HG03095 (cell line): ENCODE results near the gene UBE2E3.
A peak's percentile ranks its signal among the peaks of the same experiment; 100 is the strongest.
"Not testable (repeated sequence)": the region's sequence is repeated elsewhere in the genome, so short reads cannot be mapped to it uniquely, and the experiment has no call there.

Source experiments
- ATAC-seq: cut with Tn5 transposase; IDR thresholded peaks from one replicate; pipeline ENCODE4 v1.9.1; 2021; ENCODE audit warnings: moderate library complexity; ENCODE audit not compliant: unreplicated experiment

The UBE2E3 gene

DNA sequence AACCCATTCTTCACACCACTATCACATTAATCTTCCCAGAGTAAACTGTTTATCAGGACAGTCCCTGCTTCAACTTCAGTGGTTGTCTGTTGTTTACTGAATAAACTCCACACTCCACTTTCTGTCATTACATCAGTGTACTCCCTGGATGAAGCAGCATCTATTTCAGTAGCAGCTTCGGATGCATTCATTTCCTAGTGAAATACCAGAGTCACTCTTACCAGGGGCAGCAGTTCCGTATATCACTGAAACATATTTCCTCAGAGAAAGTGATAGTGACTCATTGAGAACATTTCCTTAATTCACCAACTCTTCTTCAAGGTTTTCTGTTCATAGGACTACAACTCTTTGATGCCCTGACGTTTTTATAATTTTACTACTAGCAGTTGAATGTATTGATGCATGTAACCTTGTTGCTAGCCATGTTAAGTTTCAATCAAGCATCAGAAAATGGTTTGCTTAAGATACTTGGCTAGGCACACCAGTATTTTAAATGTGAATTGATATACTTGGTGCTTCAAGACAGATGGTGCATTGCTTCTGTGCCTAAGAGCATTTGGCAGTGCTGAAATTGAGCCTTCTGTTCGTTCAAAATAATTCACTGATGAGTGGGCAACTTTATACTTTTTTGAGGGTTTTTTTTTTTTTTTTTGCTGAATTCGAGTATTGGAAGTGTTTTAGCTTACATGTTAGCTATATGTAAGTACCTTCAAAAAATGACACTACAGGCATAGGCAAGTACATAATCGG is 92.3 kb downstream of the UBE2E3 start:
- no peak for ATAC-seq

DNA sequence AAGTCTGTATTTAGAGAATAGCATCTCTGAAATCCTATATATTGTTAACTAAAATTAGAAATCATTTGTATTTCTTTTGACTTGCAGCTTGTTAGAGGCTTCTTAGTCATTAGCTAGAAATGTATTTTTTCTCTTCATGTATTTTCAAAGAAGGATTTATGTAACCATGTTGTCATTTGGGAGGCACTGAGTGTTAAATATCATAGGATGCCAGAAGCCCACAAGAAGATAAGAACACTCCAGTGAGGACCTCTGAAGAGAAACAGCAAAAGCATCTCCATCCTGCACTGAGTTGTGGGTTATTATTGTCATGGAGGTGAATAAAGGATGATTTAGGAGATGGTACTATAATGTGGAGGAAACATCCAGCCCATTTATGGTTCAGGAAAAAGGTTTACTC is 93.5 kb downstream of the UBE2E3 start:
- no peak for ATAC-seq

DNA sequence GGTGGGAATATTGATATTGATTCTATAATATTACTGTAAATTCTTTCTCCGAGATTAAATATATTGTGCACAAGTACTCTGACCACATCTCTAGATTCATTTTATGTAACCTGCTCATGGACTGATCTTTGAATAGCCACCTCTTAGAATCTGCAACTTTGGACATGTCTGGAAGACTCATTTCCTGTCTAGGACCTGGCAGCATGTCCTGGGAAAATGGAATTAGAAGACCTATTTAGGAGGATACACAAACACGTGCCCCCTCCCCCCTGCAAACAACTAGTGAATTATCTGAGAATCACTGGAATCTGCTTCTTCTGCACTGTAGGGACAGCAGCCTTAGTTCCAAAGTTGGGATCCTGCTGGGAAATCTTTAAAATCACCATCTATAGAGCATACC is 94.1 kb downstream of the UBE2E3 start:
- ATAC-seq, result no peak

DNA sequence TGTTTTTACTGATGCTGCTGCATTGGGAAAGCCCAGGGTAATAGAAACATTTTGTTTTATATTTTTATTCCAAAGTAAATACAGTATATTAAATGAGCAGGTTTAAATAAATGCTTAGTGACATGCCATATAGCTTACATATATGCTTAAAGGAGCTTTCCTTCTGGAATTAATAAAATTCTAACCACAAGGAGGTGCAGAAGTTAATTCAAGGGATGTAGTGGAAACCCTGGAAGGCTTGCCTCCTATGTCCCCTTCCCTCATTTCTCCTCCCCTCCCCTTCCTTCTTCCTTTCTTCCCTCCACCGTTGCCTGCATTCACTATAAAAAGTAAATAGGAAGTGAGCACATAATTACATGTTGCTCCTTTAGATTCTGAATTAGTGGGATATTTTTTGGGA is 96.3 kb downstream of the UBE2E3 start:
- ATAC-seq, result no peak

DNA sequence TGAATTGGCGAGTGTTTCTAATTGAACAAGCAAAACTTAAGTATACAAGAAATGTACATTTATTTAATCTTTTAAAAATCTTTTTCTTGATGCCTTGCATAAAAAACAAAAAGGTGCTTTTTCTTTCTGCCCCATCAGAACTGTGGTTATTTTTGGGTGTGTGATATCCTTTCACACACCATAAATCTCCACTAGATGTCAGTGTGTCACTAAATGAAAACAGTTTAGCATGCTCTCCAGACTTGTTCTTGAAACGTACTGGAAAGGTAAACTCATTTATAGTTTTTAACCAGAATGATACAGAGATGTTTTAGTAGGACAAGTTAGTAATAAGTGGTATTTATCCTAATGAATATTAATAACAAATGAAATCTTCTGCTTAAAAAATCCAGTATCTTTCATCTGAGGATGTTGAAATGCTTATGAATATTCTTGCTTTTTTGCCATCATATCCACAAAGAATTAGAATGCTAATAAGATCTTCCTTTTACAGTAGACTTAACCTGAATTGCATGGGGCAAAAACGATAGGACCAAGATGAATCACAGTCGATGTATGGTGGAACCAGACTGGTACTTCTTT is 96.8 kb downstream of the UBE2E3 start:
- ATAC-seq, result peak; percentile 88

DNA sequence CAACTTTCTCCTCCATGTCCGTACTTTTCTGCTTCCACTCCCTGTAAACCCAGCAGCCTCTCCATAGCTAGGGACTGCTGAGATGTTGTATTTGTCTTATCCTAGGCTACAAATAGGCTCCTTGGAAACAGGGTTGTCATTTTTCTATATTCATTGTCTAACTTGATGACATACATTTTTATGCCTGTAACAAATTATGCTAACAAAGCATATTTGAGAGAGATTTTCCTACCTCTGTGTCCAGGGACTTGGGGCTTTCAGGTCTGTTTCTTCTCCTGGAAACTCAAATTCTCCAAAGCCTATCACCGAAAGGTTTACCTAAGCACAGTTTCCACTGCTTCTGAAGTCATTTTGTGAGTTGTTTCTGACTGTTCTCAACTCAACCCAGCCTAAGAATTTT is 102.7 kb downstream of the UBE2E3 start:
- ATAC-seq, result no peak

DNA sequence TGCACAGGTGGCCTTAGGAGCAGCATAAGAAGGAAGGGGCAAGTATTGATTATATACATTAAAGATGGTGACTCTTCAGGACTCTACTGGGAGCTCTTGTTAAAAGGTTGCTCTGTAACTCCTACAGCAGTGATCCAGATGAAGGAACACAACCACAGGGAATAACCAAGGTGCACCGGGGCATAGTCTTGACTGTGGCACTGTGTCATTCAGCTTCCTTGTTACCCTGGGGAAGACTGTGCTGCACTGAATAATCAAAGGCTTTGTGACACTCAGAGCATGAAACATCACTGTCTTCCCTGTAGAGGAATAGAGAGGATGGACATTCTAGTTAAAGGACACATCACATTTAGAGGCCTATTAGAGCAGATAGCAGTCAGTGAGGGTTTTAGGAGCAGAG is 105.3 kb downstream of the UBE2E3 start:
- no peak for ATAC-seq

DNA sequence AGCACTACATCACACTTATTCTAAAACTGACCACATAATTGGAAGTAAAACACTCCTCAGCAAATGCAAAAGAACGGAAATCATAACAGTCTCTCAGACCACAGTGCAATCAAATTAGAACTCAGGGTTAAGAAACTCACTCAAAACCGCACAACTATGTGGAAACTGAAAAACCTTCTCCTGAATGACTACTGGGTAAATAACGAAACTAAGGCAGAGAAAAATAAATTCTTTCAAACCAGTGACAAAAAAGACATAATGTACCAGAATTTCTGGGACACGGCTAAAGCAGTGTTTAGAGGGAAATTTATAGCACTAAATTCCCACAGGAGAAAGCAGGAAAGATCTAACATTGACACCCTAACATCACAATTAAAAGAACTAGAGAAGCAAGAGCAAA is 111.5 kb downstream of the UBE2E3 start:
- not testable (repeated sequence) for ATAC-seq

DNA sequence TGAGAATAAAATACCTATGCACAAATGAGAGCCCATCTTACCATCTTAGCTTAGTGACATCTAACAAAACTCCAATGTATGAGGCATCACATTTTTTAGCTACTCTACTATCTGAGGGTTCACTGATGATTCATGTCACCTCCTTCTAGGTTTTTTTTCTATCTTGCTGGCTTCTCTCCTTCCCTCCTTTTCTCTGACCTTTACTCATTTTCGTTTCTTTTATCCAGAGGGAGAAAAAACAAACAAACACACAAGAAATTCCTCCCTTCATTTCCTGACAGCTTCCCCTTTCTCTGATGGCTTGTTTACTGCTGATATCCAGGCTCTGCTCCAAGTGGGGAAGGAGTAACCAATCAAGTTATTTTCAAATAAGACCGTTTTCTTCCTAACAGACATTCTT is 115.1 kb downstream of the UBE2E3 start:
- ATAC-seq, result no peak

DNA sequence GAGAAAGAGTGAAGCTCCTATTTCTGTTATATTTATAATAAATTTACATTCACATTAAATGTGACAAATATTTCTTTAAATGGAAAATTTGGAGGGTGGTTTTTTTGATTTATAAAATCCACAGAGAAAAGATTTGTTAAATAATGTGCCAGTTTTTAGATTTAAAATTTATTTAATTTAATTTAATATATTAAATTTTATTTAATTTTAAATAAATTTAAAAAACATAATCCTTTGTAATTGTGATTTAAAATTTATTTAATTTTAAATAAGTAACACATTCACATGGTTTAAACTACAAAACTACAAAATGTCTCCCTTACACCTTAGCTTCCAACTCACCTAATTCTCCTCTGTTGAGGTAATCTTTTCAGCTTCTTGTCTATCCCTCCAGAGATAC is 123.3 kb downstream of the UBE2E3 start:
- no peak for ATAC-seq

DNA sequence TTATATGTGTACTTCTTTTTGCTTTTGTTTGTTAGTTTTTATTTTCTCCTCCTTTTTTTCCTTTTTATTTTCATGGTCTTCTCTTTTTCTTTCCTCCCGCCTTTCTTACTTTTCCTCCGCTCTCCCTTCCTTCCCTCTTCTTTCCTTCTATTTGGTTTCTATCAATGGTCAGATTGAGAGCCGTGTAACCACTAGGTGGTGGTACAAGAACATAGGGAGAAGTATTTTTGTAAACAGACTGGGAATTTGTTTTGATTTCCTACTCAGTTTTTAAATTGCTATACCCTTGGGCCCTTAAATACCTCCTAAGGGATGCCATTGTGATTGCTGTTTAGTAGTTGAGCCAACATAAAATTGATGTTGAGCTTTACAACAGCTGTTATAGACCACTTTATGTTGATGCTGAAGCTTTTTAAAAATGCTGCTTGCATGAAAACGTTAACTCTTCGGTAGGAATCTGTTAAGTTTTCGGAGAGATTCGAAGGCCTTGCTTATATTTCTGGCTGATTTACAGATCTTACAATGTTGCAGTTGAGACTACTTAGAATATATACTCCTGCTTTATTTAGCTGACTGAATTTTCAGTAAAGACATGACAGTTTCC is 124.2 kb downstream of the UBE2E3 start:
- no peak for ATAC-seq

DNA sequence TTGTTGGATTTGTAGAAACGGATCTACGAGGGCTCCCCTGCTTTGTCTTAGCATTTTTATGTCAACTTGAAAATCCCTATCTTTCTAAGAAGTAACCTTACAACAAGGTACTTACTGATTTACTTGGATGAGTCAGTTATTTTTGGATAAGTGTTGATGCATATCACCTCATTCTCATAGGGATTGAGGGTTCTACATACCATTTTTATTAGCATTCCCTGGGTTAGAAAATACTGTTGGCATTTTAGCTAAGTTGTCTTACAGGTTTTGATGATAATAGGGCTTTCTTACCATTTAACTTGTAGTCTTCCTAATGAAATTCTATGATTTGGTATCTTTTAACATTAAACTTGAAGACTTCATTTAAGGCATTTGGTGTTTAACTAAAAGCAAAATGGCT is 125.2 kb downstream of the UBE2E3 start:
- ATAC-seq, result no peak

DNA sequence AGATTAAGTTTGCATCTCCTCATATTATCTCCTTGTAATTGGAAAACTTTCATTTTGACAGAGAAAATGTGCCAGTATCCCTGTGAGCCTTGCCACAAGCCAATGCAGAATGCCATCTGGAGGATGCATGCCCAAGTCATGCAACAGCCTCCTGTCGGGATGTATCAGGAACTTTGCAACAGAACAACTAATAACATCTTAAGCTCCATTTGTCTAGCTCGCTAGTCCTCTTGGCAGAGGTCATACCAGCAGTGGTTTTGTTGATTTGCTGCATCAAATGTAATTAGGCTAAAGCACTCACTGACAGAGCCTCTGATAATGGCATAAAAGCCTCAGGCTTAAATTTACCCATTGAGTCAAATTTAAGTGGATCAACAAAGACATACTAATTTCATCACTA is 125.8 kb downstream of the UBE2E3 start:
- no peak for ATAC-seq

DNA sequence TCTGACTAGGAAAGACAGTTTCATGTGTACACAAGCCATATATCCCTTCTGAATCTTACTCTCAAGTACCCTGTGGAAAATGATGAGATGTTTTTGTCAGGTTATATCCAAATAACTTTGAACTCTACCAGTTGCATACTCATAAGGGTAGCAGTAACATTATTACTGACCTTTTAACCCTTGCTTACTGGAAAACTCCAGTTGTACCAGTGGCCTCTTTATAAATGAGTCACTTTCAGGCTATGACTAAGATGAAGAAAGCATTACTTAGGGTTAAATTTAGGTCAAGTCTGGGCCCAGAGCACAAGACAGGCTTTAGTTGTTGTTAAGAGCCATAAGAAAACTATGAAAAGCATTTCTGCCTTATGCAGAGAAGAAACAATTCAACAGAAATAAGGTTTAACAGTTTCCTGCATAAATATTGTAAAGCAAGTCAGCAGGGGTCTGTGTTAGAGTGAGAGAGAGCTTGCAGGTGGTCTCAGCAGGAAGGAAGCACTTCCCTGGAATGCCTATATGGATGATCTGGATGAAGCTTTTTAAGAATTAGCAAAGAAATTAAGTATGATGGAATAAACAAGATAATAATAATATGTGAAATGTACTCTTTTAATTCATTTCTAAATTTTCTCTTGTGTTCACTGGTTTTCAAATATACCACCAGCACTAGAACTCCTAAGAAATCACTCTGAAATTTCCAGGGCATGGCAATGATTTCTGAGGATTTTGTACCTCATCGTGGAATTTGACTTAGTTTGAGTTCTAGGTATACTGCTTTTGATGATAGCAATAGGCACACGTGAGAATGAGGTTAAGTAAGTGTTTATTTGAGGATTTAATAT is 126.6 kb downstream of the UBE2E3 start:
- peak; percentile 99 for ATAC-seq

DNA sequence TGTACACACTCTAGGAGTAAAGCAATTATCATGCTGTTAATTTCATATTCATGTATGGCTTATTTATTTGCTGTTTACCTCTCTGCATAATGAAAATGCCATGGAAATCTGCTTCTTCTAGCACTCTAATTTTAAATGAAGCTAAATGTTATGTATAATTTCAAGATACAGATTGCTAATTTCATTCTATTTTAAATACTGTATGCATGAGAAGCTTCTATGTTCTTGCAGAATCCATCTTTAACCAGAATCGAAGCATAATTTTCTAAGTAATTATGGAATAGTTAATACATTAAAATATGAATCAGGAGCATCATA is 127.2 kb downstream of the UBE2E3 start:
- ATAC-seq, result no peak

DNA sequence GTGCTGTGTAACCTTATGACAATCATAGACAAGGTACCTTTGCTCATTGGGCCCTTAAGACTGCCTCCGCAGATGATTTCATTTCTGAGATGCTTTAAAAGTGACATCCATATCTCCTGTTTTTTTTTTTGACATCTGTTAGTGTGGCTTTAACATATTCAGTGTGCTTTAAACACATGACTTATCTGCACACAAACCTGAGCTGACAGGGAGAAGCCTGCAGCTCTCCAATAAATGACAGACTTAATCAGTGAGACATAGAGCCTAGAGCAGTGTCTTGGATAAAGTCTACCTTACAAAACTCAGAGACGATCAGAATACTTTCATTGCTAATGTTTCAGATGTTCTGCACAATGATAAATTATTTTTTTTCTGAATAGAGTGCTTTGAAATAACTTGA is 130.7 kb downstream of the UBE2E3 start:
- no peak for ATAC-seq

DNA sequence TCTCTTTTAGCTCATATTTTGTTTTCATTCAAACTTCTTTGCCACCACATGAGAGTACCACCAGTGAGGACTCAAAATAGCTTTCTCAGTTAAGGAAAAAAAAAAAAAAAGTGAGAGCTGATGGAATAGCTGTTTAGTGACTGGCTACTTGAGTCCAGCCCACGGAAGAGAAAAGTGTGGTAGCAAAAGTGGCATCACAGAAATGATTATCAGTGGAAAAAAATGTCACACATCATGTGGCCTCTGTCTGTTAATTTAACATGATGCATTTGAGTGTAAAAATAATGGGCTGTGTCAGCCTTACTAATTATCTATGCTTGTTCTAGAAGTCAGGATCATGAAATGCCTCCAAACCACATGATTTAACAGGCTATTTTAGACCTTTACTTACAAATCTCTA is 132.5 kb downstream of the UBE2E3 start:
- no peak for ATAC-seq
